ENCODE measurements around the gene LRRC74A. TPM values are rescaled to one million over a fixed set of nuclear protein-coding genes. Genes with fewer than 3 reads are reported as not detected.
A peak's percentile ranks its signal among the peaks of the same experiment; 100 is the strongest.

LRRC74A gene
- total RNA-seq, 2 donors from 2014 or later = not detected

DNA sequence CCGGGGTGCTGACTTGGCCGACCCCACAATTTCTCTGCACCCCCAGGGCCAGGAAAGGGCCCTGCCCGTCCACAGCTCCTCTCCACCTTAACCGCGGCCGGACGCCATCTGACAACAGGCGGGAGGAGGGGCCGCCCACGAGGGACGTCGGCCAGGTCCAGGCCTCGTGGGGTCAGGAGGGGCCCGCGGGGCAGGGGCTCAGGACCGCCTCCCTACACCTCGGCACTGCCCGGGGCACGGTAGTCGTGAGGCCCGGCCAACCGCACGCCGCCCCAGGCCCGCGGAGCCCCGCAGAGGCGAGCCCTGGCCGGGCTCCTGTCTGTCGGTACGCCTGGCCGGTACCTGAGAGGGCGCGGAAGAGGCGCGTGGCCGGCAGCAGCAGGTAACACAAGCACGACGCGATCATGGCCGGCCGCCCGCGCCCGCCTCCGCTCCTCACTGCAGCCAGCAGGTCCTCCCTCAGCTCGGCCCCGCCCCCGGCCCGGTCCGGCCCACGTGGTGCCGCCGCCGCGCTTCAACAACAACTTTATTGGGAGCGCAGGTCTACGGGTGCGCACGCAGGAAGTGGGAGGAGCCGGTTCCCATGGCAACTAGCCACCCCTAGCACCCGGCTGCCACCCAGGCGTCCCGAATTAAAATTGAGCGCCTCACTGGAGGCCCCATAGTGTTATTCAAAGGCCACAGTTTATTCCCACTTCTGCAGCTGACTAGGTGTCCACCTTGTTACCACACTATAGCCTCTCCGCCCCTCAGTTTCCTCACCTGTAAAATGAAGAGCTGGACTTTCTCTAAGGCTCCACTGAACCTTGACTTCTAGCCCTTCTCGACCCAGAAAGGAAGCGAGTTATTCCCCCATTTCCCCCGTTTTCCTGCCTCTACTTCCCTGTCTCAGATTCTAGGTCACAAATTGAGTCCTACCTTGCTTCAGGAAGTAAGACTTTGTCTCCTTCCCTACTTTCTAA, 13.5 kb upstream of the LRRC74A start, which contains the start of gene ANGEL1:
Gene ANGEL1 (minus strand): TSS at position 461 of the 962 bp plus-strand sequence. CDS start 55 bp downstream, at position 406.
- peak; percentile 93 for ATAC-seq
- Mint-ChIP-seq H3K27ac (peak within 1 kb of the TSS; percentile 97), H3K4me3 (peak within 1 kb of the TSS; percentile 96), H3K27me3 (no peaks in the 10 kb centered on the region), H3K36me3 (ENCODE audit: low read depth) (peaks cover 4% of the 10 kb centered on the region), H3K4me1 (peaks cover 26% of the 10 kb centered on the region)
- no peaks in the 10 kb centered on the region for H3K9me3 ChIP-seq (ENCODE audit: control insufficient read depth, low read length, poor library complexity, severe bottlenecking)
- peak; percentile 94 to 96 (median 95) for DNase-seq

GRCh38 chr14:76814726-76815645, 11.2 kb upstream of the LRRC74A start:
- H3K9me3 ChIP-seq (ENCODE audit: control insufficient read depth, low read length, poor library complexity, severe bottlenecking) = no peaks in the 10 kb centered on the region
- Mint-ChIP-seq H3K27me3 (peaks cover 10% of the 10 kb centered on the region), H3K36me3 (ENCODE audit: low read depth) (no peaks in the 10 kb centered on the region), H3K4me3 (no peak overlapping the region), H3K27ac (no peak overlapping the region), H3K4me1 (peaks cover 22% of the 10 kb centered on the region)
- ATAC-seq = no peak
- no peak for DNase-seq

DNA sequence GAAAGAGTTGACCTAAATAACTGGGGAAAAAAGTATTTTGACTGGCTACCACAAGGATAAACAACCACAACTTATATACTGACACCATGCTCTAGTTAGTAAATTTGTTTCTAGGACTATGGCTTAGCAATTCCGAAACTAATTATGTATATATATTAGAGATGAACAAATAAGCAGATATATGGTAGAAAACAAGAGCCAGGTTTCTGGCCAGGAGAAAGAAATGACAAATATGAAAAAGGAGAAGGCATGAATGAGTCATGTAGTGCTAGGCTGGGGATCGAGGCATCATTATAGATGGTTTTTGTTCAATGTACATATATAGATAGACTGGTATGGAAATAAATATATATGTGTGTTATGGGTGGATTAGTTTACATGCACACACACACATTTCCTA, 5.5 kb upstream of the LRRC74A start:
- H3K4me1 Mint-ChIP-seq = no peaks in the 10 kb centered on the region
- peaks cover 23% of the 10 kb centered on the region for H3K27me3 Mint-ChIP-seq
- ATAC-seq (no peak), DNase-seq (no peak)
- H3K9me3 ChIP-seq (ENCODE audit: control insufficient read depth, low read length, poor library complexity, severe bottlenecking) = no peaks in the 10 kb centered on the region
- H3K36me3 Mint-ChIP-seq (ENCODE audit: low read depth) = no peaks in the 10 kb centered on the region
- no peak overlapping the region for H3K27ac Mint-ChIP-seq
- H3K4me3 Mint-ChIP-seq = no peak overlapping the region

DNA sequence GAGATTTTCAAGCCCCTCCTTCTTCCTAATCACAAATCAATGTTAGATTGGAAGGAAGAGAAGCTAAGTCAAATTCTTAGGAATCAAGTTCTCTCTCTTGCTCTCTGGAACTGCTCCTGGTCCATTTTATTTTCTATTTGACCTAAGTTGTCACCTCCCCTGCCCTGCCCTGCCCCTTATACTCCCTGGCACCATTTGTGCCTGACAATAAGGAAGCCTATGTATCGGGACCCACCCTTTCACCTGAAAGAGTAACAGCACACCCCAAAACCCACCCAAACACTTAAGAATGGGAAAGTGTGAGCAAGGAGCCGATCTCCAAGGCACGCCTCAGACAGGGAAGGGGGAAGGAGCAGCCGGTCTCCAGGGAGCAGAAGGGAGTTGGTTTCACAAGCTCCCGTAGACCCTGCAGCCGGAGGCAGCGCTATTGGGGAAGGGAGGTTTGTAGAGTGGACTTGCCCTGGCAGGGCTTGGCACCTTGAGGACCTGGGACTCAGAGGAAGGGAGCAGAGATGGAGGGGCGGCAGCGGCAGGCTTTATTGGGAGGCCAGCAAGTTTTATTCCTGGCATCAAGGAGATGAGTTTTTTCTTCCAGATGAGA, 1.6 kb downstream of the LRRC74A start:
- Mint-ChIP-seq H3K27me3 (peaks cover 12% of the 10 kb centered on the region), H3K4me1 (no peaks in the 10 kb centered on the region), H3K36me3 (ENCODE audit: low read depth) (no peaks in the 10 kb centered on the region), H3K27ac (no peak overlapping the region), H3K4me3 (no peak overlapping the region)
- DNase-seq = no peak
- no peak for ATAC-seq
- no peaks in the 10 kb centered on the region for H3K9me3 ChIP-seq (ENCODE audit: control insufficient read depth, low read length, poor library complexity, severe bottlenecking)

DNA sequence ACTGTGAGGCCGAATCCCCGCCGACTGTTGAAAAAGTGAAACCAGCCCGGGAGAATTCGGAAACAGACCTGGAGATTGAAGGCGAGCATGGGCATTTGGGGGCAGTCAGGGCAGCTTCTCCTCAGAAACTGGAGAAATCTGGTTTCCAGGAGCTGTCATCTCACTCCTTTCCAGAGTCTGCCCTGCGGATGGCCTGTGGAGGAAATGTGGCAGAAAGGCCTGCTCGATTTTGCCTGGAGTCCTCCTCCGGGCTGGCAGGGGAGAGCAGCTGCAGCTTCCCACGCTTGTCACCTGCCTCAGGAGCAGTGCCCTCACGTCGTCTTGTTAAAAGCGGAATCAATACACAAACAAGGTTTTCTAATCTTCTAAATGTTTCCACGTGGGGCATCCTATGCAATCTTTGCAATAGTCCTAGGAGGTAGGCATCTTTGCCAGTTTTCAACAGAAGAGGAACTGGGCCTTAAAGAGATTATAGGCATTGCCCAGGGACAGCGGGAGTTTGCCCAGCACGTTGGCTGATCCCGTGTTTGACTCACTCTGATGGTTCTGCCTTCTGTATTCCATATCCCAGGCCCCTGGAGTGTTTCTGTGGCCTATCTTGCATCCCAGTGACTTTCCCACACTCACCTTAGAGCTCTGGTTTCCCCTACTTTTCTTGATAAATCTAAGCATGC, 2.3 kb downstream of the LRRC74A start:
- H3K9me3 ChIP-seq (ENCODE audit: control insufficient read depth, low read length, poor library complexity, severe bottlenecking) = no peaks in the 10 kb centered on the region
- no peak overlapping the region for H3K27ac Mint-ChIP-seq
- DNase-seq (no peak), ATAC-seq (no peak)
- H3K36me3 Mint-ChIP-seq (ENCODE audit: low read depth) = no peaks in the 10 kb centered on the region
- no peak overlapping the region for H3K4me3 Mint-ChIP-seq
- no peaks in the 10 kb centered on the region for H3K4me1 Mint-ChIP-seq
- H3K27me3 Mint-ChIP-seq = peaks cover 12% of the 10 kb centered on the region

DNA sequence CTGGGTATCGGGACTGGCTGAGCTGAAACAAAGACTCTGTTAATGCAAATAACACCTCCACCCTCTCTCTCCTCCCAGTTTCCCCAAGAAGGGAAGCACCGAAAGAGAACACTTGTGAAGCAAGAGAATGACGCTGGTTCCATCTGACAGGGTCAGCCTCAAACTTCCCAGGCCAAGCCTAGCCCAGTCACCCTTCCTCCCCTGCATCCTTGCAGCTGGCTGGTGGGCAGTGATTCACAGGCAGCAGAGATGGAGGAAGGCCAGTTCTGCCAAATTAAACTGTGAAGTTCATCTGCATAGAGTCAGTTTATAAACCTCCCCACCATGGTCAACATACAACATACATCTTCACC, 2.8 kb downstream of the LRRC74A start:
- Mint-ChIP-seq H3K4me3 (no peak overlapping the region), H3K4me1 (no peaks in the 10 kb centered on the region), H3K36me3 (ENCODE audit: low read depth) (no peaks in the 10 kb centered on the region), H3K27ac (no peak overlapping the region), H3K27me3 (peaks cover 13% of the 10 kb centered on the region)
- no peak for ATAC-seq
- no peak for DNase-seq
- no peaks in the 10 kb centered on the region for H3K9me3 ChIP-seq (ENCODE audit: control insufficient read depth, low read length, poor library complexity, severe bottlenecking)

GRCh38 chr14:76829650-76830421, 3.6 kb downstream of the LRRC74A start:
- H3K4me1 Mint-ChIP-seq = no peaks in the 10 kb centered on the region
- peaks cover 17% of the 10 kb centered on the region for H3K27me3 Mint-ChIP-seq
- ATAC-seq (no peak), DNase-seq (no peak)
- H3K36me3 Mint-ChIP-seq (ENCODE audit: low read depth) = no peaks in the 10 kb centered on the region
- no peaks in the 10 kb centered on the region for H3K9me3 ChIP-seq (ENCODE audit: control insufficient read depth, low read length, poor library complexity, severe bottlenecking)
- H3K4me3 Mint-ChIP-seq = no peak overlapping the region
- H3K27ac Mint-ChIP-seq = no peak overlapping the region

GRCh38 chr14:76830556-76830955, 4.3 kb downstream of the LRRC74A start:
- H3K4me1 Mint-ChIP-seq = no peaks in the 10 kb centered on the region
- peaks cover 13% of the 10 kb centered on the region for H3K27me3 Mint-ChIP-seq
- no peaks in the 10 kb centered on the region for H3K9me3 ChIP-seq (ENCODE audit: control insufficient read depth, low read length, poor library complexity, severe bottlenecking)
- no peak overlapping the region for H3K4me3 Mint-ChIP-seq
- DNase-seq = no peak
- H3K27ac Mint-ChIP-seq = no peak overlapping the region
- no peaks in the 10 kb centered on the region for H3K36me3 Mint-ChIP-seq (ENCODE audit: low read depth)
- no peak for ATAC-seq

- H3K27ac Mint-ChIP-seq = no peak overlapping the region
- H3K36me3 Mint-ChIP-seq (ENCODE audit: low read depth) = no peaks in the 10 kb centered on the region
- no peak overlapping the region for H3K4me3 Mint-ChIP-seq
- H3K27me3 Mint-ChIP-seq = peaks cover 17% of the 10 kb centered on the region
- DNase-seq (no peak), ATAC-seq (no peak)
- no peaks in the 10 kb centered on the region for H3K9me3 ChIP-seq (ENCODE audit: control insufficient read depth, low read length, poor library complexity, severe bottlenecking)
- no peaks in the 10 kb centered on the region for H3K4me1 Mint-ChIP-seq
These were observed 6.3 kb downstream of the LRRC74A start for GRCh38 chr14:76832503-76832988.

DNA sequence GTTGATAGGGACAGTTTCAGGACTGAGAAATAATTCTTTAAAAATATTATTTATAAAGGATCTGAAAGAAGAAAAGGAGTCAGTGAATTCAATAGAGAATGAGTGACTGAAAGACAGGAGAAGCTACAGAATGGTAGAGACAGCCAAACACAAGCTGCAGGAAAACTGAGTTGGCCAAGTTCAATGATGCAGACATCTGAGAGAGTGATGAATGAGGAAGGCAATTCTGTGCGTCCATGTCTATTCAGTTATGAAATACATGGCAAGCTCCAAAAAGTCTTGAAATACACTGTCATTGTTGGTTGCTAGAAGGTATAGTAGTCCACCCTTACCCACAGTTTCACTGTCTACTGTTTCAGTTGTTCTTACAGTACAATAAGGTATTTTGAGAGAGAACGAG, 6.8 kb downstream of the LRRC74A start:
- H3K9me3 ChIP-seq (ENCODE audit: control insufficient read depth, low read length, poor library complexity, severe bottlenecking) = no peaks in the 10 kb centered on the region
- peaks cover 16% of the 10 kb centered on the region for H3K27me3 Mint-ChIP-seq
- ATAC-seq (no peak), DNase-seq (no peak)
- H3K4me1 Mint-ChIP-seq = no peaks in the 10 kb centered on the region
- no peak overlapping the region for H3K27ac Mint-ChIP-seq
- H3K4me3 Mint-ChIP-seq = no peak overlapping the region
- no peaks in the 10 kb centered on the region for H3K36me3 Mint-ChIP-seq (ENCODE audit: low read depth)

GRCh38 chr14:76834241-76834661, 8.0 kb downstream of the LRRC74A start:
- ATAC-seq = no peak
- Mint-ChIP-seq H3K27me3 (peaks cover 18% of the 10 kb centered on the region), H3K4me3 (no peak overlapping the region), H3K4me1 (no peaks in the 10 kb centered on the region), H3K27ac (no peak overlapping the region), H3K36me3 (ENCODE audit: low read depth) (no peaks in the 10 kb centered on the region)
- H3K9me3 ChIP-seq (ENCODE audit: control insufficient read depth, low read length, poor library complexity, severe bottlenecking) = no peaks in the 10 kb centered on the region
- no peak for DNase-seq
